HG02840 (cell line): Measurements from ENCODE around the gene GRN.
"Not testable (repeated sequence)": the region's sequence is repeated elsewhere in the genome, so short reads cannot be mapped to it uniquely, and the experiment has no call there.

Experiments used
- ATAC-seq: cut with Tn5 transposase; IDR thresholded peaks from one replicate; pipeline ENCODE4 v1.9.1; 2021; ENCODE audit warnings: mild to moderate bottlenecking, moderate library complexity, moderate number of reproducible peaks; ENCODE audit not compliant: unreplicated experiment, low FRiP score

GRN gene

DNA sequence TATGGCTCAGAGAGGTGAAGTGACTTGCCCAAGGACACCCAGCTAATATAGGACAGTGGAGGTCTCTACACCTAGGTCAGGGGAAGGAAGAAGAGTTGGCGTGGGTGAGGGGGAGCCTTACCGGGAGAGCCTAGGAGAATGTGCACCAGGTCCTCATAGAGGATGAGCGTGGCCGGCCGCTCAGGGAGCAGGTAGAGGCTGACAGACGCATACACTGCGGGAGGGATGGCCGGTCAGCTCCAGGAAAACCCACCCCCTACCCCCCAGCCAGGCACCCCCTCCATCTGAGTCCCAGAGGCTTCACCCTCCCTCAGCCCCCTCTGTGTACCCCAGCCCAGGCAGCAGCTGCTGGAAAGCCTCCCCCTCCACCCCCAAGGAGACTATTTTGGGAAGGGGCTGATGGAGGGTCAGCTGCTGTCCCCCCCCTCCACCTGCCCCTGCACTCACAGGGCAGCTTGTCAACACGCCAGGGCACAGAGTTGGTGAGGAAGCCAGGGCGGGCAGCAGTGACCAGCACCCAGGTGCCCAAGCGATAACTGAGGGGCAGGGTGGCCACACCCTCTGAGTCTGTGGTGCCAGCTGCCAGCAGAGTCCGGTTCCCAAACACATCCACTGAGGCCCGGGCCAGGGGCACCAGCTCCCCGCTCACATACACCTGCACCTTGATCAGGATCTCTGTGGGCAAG lies 14.5 kb downstream of the GRN start:
- ATAC-seq, result no peak

DNA sequence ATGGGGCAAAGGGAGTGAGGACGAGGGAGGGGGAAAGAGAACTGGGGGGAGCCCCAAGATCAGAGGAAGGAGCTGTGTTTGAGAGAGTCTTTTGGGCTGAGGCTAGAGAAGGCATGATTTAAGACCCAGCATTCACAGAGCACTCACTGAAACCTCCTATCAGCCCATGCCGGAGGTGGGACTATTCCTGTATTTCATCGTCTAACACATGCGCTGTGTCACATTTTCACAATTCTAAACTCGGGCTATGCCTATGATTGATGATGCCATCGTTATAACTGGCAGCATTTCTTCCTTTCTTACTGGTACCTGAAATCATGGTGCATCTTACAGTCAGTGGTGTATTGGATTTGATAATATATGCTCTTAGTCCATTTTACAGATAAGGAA lies 15.0 kb downstream of the GRN start:
- ATAC-seq, result no peak

DNA sequence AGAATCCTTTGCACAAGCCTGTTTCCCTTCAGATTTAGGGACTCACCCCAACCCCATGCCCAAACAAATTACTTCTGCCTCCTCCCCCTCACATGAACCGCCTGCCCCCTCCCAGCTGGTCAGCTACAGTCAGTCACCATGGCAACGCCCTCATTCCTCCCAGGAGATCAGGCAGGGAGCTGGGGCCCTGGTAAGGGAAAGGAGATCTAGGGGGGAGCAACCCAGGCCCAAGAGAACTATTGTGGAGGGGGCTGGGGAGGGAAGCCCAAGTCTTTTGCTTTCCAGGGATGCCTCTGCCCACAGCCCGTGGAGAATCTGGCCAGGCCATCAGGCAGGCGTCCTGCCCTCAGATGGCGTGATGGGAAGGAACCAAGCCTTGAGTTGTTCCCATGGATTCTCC lies 15.7 kb downstream of the GRN start:
- ATAC-seq, result no peak

DNA sequence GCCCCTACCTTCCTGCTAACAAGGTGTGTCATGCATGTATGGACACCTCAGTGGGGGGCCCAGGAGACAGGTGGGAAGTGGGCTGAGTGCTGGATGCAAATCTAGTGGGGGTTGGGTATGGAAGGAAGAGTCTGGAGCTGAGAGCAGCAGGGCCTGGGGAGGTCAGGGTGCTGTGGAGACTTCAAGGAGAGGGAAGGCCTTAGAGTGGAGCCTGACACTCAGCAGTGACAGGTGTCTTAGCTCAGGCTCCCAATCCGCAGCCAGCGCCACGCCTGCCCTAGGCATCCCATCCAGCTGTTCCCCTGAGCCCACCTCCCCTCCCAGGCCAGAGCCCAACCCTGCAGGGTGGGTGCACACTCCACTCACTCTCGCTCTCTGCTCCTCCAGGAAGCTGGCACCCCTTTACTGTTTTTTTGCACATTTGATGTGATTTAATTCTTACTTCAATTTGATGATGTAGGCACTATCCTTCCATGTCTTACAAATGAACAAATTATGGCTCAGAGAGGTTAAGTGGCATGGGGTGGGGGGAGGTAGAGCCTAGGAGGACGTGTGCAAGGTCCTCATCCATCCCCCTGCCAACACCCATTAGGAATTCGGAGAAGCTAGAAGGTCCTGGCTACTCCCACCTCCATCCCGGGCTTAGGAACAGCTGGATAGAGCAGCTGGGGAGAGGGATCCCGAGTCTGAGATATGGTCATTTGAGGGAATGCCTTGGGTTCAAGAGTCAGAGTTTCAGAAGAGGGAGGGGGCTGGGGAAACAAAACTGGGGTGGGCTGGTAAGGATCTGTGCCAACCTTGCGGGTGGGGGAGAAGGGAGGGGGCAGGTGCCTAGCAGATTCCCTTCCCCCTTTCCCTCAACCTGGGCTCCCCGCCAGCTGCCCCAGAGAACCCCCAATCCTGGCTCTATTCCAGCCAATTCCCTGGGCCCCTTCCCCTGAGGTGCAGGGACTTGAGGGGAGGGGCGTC lies 16.5 kb downstream of the GRN start:
- no peak for ATAC-seq

DNA sequence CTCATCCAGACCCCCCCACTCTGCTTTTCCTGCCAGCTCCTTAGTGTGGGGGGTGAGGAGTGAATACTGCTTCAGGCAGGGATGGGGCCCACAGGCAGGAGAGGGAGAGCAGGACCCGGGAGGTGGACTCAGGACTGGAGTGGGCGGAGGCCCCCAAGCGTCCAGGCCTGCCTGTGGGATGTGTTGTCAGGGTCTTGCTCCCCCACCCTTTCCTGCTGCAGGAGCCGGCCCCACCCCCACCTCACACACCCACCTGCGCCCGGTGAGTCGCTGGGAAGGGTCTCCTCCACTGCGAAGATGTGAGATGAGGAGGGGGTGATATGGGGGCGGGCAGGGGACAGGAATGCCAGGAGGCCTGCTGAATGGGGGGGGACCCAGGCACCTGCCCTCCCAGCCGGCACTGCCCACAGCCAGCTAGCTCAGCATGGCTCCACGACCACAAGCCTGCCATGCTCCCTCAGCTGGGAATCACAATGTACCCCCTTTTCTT lies 17.4 kb downstream of the GRN start:
- no peak for ATAC-seq

DNA sequence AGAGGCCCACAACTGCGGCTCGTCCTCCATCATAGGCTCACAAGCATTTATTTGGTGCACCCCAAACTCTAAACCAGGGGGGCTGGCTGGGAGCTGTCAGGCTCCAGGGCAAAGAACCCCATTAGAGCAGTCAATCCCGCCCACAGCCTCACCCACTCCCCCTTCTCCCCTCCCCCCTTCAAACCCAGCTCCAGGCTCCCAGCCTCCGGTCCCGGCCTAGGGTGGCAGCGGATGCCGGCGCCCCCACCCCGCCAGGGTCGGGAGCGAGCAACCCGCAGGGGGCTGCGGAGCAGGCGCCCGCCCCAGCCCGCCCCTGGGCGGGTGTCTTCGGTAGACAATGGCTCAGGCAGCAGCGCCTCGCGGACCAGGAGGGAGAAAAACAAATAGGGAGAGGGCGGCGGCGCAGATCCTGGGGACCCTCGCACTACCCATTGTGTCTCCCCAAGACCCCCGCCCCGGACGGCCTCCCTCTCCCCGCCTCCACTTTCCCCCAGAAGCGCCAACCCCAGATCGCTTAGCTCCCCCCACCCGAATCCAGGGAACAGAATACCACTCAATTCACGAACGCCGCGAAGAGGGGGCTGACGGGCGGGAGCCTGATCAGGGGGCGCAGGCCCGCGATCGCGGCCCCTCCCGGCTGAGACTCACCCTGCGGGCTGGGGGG lies 18.0 kb downstream of the GRN start:
- no peak for ATAC-seq

DNA sequence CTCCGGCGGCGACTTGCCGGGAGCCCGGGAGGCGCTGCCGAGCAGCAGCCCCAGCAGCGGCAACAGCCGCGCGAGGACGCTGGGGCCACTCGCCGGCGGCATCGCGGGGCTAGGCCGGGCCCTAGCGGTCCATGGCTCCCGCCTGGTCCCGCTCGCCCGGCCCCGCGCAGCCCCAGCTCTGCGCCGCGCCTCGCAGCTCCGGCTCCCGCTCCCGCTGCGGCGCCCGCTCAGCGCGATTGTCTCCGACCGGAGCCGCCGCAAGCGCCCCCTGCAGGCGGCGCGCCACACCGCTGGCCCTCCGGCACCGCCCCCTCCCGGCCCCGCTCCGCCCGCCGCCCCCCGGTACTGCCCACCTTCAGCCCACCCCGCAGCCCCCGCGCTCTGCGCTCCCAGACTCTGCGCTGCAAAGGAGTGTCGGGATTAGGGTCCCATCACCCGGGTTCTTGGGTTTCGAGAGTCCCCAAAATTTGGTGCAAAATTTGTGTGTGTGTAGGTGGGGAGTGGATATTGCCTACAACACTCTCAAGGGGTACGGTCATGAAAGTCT lies 18.6 kb downstream of the GRN start, which contains the start of gene FAM171A2:
Gene FAM171A2, minus strand, starts transcription at position 241 of the 547 bp plus-strand sequence. Its CDS starts 139 bp downstream, at position 102.
- ATAC-seq, result no peak

DNA sequence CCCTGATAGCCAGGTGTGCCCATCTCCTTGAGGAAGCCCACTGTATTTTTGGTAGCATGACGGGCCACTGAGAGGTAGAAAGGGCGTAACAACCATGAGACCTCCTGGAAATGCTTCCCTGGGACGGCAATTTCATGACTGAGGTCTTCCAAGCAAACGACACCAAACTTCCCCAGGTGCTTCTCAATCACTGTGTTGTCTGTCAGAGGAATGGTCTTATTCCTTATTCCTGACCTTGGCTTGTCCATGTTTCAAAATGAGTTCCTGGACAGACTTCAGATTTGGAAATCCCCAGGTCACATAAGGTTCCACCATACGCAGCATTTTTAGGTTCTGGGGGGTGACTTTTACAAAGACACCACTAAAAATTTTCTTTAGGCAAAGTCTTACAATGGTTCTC lies 19.9 kb downstream of the GRN start:
- not testable (repeated sequence) for ATAC-seq

DNA sequence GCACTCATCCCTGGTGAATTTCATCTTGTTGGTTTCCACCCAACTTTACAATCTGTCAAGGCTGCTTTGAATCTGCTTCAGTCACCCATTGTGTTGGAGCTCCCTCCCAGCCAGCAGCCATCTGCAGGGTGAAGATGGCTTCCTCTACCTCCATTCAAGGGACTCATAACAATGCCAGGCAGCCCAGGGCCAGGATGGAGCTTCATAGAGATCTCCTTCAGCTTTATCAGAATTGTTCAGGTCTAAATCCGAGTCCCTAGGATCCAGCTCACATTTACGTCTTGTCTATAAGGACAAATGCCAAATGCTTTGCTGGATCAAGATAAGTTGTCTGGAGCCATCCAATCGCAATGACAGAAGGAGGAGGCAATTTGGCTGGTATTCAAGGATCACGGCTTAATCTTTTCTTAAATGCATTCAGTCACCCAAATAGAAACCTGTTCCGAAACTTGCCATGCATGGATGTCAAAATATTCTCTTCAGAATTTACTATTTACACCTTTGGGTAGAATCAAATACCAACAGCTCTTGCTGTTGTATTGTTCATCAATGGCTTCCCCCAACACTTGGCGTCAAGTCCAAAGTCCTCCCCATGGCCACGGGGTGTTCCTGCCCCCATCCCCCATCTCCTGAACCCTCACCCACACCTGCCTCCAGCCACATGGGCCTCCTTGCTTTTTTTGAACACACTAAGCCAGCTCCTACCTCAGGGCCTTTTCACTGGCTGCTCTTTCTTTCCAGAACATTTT lies 22.3 kb downstream of the GRN start:
- no peak for ATAC-seq

DNA sequence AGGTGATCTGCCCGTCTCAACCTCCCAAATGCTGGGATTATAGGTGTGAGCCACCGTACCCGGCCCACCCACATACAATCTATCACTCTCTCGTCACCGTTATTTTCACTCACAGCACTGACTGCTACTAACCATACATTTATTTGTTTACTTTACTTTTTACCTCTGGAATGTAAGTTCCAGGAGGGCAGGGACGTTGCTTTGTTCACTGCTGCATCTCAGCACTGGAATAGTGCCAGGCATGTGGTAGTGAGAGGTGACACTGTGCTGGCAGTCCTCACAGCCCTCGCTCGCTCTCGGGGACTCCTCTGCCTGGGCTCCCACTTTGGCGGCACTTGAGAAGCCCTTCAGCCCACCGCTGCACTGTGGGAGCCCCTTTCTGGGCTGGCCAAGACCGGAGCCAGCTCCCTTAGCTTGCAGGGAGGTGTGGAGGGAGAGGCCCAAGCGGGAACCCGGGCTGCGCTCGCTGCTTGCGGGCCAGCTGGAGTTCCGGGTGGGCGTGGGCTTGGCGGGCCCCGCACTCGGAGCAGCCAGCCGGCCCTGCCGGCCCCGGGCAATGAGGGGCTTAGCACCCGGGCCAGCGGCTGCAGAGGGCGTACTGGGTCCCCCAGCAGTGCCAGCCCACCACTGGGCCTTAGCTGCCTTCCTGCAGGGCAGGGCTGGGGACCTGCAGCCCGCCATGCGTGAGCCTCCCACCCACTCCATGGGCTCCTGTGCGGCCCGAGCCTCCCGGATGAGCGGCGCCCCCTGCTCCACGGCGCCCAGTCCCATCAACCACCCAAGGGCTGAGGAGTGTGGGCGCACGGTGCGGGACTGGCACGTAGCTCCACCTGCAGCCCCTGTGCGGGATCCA lies 23.5 kb downstream of the GRN start:
- ATAC-seq, result not testable (repeated sequence)

DNA sequence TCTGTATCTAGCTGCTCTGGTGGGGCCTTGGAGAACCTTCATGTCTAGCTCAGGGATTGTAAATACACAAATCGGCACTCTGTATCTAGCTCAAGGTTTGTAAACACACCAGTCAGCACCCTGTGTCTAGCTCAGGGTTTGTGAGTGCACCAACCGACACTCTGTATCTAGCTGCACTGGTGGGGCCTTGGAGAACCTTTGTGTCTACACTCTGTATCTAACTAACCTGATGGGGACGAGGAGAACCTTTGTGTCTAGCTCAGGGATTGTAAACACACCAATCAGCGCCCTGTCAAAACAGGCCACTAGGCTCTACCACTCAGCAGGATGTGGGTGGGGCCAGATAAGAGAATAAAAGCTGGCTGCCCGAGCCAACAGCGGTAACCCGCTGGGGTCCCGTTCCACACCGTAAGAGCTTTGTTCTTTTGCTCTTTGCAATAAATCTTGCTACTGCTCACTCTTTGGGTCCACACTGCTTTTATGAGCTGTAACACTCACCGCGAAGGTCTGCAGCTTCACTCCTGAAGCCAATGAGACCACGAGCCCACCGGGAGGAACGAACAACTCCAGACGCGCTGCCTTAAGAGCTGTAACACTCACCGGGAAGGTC lies 24.4 kb downstream of the GRN start:
- ATAC-seq, result not testable (repeated sequence)

DNA sequence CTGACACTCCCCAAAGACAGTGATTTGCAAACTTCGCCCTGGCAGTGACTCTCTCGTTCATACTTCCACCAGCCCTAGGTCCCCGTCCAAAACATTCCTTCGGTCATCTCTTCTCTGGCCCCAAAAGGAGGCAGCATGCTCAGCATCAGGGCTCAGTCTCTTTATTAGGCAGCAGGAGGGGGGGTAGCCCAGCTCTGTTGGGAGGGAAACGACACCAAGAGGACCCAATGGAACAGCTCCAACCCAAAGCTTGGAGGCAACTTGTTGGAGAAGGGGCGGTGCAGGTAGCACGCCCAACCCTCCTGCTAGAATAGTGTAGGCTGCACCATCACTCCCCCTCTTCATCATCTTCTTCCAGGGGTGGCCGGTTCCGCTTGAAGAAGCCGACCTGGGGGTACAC lies 26.9 kb downstream of the GRN start:
- no peak for ATAC-seq

DNA sequence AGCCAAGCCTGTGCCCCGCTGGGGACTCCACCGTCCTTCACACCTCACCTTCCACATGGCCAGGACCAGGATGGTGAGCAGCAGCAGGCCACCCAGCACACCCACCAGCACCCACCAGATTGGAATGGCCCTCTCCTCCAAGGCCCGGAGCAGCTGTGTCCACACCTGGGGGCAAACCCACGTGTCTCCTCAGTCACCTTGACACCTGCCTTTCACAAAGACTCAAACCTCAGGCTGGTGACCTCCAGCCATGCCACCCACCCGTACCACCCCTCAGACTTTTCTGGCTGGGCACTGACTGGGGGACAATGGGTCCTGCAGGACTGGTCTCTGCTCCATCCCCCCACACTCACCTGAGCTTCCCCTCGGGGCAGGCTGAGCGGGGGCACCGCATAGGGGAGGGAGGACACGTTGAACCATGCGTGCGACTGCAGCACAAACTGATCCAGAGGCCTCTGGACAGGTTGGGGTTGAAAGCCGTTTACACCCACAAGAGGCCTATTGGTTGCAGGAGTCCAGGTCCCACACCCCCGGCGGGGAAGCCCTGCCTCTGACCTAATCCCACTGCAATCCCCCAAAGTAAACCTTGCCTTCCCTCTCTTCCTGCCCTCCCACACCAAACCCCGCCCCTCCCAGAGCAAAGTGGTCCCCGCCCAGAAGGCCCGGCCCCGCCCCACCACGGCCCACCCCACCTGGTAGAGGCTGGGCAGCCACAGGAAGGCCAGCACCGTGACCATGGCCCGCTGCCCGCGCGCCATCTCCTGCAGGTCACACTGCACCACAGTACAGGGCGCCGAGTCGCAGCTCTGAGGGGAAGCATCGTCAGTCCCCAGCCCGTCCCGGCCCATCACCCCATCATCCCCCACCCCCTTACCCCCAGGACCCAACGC lies 29.4 kb downstream of the GRN start:
- no peak for ATAC-seq

DNA sequence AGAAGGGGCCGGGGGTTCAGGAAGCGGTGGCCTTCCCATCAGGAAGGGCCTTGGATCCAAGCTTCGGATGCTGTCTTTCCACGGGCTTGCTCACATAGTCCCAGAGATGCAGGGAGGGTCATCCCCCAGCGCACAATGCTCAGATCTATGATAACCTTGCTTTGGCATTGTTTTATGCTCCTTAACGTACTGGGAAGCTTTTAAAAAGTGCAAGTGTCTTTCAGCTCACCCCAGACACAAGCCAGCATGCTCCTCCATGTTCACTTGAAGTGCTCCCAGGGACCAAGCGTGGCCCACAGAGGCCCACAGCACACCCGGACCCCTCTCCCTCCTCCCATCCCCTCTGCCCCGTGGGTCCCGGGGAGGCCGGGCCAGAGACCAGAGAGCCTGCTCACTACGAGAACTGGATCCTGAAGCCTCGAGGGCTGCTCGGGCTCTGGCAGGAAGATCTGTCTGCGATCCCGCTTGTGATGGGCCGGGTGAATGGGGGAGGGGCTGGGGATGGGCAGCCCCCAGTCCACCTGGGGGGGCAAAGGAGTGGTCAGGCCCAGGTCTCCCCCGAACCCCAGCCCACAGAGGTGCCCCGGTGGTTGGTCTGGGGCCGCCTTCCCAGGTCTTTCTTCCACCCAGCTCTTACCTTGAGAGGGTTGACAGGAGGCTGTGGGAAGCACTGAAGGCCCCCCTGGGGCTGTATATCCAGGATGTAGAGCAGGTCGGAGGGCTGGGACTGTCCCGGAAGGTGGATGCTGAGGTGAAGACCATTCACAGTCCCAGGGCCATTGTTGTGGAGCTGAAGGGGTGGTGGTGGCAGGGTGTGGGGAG lies 30.3 kb downstream of the GRN start:
- no peak for ATAC-seq

DNA sequence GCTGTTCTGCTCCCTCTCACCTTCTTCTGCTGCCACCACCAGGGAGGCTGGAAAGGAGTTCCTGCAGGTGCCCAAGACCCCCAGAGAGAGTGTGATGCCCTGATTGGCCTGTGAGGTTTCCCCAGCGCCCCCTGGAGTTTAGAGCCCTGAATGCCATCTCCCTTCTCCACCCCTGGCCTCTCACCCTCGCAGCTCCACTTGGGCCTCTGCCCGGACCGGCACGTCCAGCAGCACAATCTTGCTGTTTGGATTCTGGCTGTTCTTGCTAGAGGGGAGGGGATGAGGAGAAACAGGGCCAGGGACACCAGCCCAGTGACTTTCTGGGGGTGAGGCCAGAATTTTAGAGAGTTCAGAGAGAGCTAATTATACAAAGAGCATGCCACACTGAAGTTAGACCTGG lies 31.0 kb downstream of the GRN start:
- no peak for ATAC-seq

DNA sequence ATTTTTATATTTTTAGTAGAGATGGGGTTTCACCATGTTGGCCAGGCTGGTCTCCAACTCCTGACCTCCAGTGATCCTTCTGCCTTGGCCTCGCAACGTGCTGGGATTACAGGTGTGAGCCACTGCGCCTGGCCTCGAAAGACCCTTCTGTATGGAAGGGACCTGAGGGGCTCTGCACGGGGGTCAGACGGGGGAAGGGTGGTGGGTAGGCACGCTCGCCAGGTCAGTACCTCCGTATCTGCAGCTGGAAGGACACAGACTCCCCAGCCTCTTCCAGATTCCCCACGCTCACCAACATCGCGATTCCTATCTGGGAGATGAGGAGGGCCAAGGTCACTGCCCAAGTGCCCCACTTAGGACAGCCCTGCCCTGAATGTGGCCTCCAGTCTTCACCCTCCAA lies 31.7 kb downstream of the GRN start:
- ATAC-seq, result no peak

DNA sequence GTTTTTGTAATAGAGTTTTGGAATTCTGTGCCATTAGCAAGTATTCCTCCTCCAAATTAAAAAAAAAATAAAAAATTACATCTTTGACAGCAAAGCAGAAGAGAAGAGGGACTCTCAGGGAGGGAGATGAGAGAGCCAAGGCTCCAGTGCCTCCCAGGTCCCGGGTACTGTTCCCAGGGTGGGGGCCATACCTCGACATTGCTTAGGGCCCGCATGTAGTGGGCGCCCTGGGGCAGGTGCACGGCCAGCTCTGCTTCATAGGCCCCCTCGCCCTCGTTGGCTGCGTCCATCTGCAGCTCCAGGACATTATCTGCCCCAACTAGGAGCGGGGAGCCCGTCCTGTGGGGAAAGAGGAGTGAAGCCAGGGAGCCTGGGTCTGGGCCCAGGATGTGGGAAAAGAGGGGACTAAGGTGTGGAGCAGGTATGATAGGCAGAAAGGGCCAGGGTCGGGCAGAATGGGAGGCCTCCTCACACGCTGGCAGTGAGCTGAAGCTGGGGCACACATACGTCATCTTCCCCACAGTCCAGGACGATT lies 33.1 kb downstream of the GRN start:
- ATAC-seq, result no peak
